Nephron progenitor cell (in vitro differentiated cells): ENCODE measurements around the gene MIER1.
"Not testable (repeated sequence)": the region's sequence is repeated elsewhere in the genome, so short reads cannot be mapped to it uniquely, and the experiment has no call there.

Source experiments
- DNase-seq: peaks from one replicate; pipeline ENCODE4 v3.0.0; 2021
- H3K27ac Mint-ChIP-seq: 2 replicates; pipeline ENCODE4 v1.8.0; 2021; ENCODE audit warnings: mild to moderate bottlenecking, moderate library complexity, mixed read lengths
- H3K27me3 Mint-ChIP-seq: 2 replicates; pipeline ENCODE4 v1.8.0; 2021; ENCODE audit warnings: mild to moderate bottlenecking, low read depth, mixed read lengths; ENCODE audit not compliant: poor library complexity
- H3K36me3 Mint-ChIP-seq: 2 replicates; pipeline ENCODE4 v1.8.0; 2021; ENCODE audit warnings: low read depth, mixed read lengths
- H3K4me1 Mint-ChIP-seq: 2 replicates; pipeline ENCODE4 v1.8.0; 2021; ENCODE audit warnings: mixed read lengths
- H3K4me3 Mint-ChIP-seq: 2 replicates; pipeline ENCODE4 v1.8.0; 2021; ENCODE audit warnings: mild to moderate bottlenecking, moderate library complexity, mixed read lengths
- H3K9me3 Mint-ChIP-seq: 2 replicates; pipeline ENCODE4 v1.8.0; 2021; ENCODE audit warnings: mild to moderate bottlenecking, moderate library complexity, mixed read lengths
- CTCF ChIP-seq: fragments of 200-600 bp; sonication (generic); IDR thresholded peaks from 2 replicates; pipeline ENCODE4 v1.5.0; 2021; ENCODE audit warnings: antibody characterized with exemption

The MIER1 gene

GRCh38 chr1:66924756-66925557 lies at the start of gene MIER1, which contains the start of gene DNAI4:
Gene MIER1, plus strand, starts transcription at chr1:66924990. Its CDS starts 39 bp downstream, at chr1:66925029.
Gene DNAI4, minus strand, starts transcription at chr1:66924856. Its CDS starts 25 bp downstream, at chr1:66924831.
- Mint-ChIP-seq H3K27me3 (no peaks in the 10 kb centered on the region), H3K4me3 (peak within 1 kb of the TSS; percentile 89), H3K27ac (peak within 1 kb of the TSS; percentile 99), H3K9me3 (peaks cover 6% of the 10 kb centered on the region), H3K4me1 (peaks cover 48% of the 10 kb centered on the region), H3K36me3 (peaks cover 28% of the 10 kb centered on the region)
- DNase-seq = peak; percentile 98
- no peak for TF ChIP-seq CTCF

GRCh38 chr1:66876664-66877063 lies 48.1 kb upstream of the MIER1 start:
- H3K4me1 Mint-ChIP-seq = no peaks in the 10 kb centered on the region
- H3K4me3 Mint-ChIP-seq = no peak overlapping the region
- H3K9me3 Mint-ChIP-seq = peaks cover 33% of the 10 kb centered on the region
- no peak overlapping the region for H3K27ac Mint-ChIP-seq
- TF ChIP-seq CTCF = no peak
- H3K36me3 Mint-ChIP-seq = peaks cover 26% of the 10 kb centered on the region
- H3K27me3 Mint-ChIP-seq = no peaks in the 10 kb centered on the region
- DNase-seq = no peak

- H3K27ac Mint-ChIP-seq = no peak overlapping the region
Measured at GRCh38 chr1:66889030-66889429, 35.8 kb upstream of the MIER1 start.

GRCh38 chr1:66890621-66891020 lies 34.2 kb upstream of the MIER1 start:
- no peaks in the 10 kb centered on the region for H3K27me3 Mint-ChIP-seq
- H3K36me3 Mint-ChIP-seq = peaks cover 10% of the 10 kb centered on the region
- H3K27ac Mint-ChIP-seq = no peak overlapping the region
- DNase-seq = no peak
- H3K4me3 Mint-ChIP-seq = no peak overlapping the region
- no peaks in the 10 kb centered on the region for H3K4me1 Mint-ChIP-seq
- no peak for TF ChIP-seq CTCF
- no peaks in the 10 kb centered on the region for H3K9me3 Mint-ChIP-seq

More at GRCh38 chr1:66889030-66889429, 35.8 kb upstream of the MIER1 start:
- Mint-ChIP-seq H3K4me1 (no peaks in the 10 kb centered on the region), H3K9me3 (no peaks in the 10 kb centered on the region), H3K36me3 (peaks cover 13% of the 10 kb centered on the region), H3K27me3 (no peaks in the 10 kb centered on the region), H3K4me3 (no peak overlapping the region)
- no peak for TF ChIP-seq CTCF
- DNase-seq = no peak

GRCh38 chr1:66893712-66894111 lies 31.1 kb upstream of the MIER1 start:
- Mint-ChIP-seq H3K9me3 (no peaks in the 10 kb centered on the region), H3K4me3 (no peak overlapping the region), H3K27me3 (no peaks in the 10 kb centered on the region), H3K36me3 (peaks cover 6% of the 10 kb centered on the region), H3K27ac (no peak overlapping the region), H3K4me1 (no peaks in the 10 kb centered on the region)
- TF ChIP-seq CTCF = no peak
- DNase-seq = no peak

GRCh38 chr1:66915203-66915602 lies 9.6 kb upstream of the MIER1 start:
- peaks cover 45% of the 10 kb centered on the region for H3K36me3 Mint-ChIP-seq
- H3K27ac Mint-ChIP-seq, H3K4me3 Mint-ChIP-seq, H3K27me3 Mint-ChIP-seq, H3K4me1 Mint-ChIP-seq, DNase-seq: not testable (repeated sequence)
- H3K9me3 Mint-ChIP-seq = peaks cover 18% of the 10 kb centered on the region
